MG63 (cell line): ENCODE data around the gene HS3ST1. TPM values are rescaled to one million over a fixed set of nuclear protein-coding genes. Genes with fewer than 3 reads are reported as not detected.
"Not testable (repeated sequence)": the region's sequence is repeated elsewhere in the genome, so short reads cannot be mapped to it uniquely, and the experiment has no call there.

Experiments used
- DNase-seq: peaks from one replicate; pipeline ENCODE4 v3.0.0-alpha.2; 2020
- H3K27me3 ChIP-seq: fragments of 250-450 bp; sonication (Bioruptor Pico); 2 replicates; pipeline ENCODE4 v1.5.1; 2020; ENCODE audit warnings: mild to moderate bottlenecking, moderate library complexity
- H3K36me3 ChIP-seq: fragments of 250-450 bp; sonication (Bioruptor Pico); 2 replicates; pipeline ENCODE4 v1.5.1; 2020; ENCODE audit warnings: mild to moderate bottlenecking, moderate library complexity
- H3K4me3 ChIP-seq: fragments of 250-450 bp; sonication (Bioruptor Pico); 2 replicates; pipeline ENCODE4 v1.5.1; 2020; ENCODE audit warnings: mild to moderate bottlenecking, moderate library complexity
- H3K9me3 ChIP-seq: fragments of 250-450 bp; sonication (Bioruptor Pico); 2 replicates; pipeline ENCODE4 v1.5.1; 2020; ENCODE audit warnings: mild to moderate bottlenecking, moderate library complexity
- total RNA-seq: library from RNA; depleted of rRNA; stranded (reverse); fragments of >200 nt; shearing (Covaris generic); gene quantifications from 2 replicates; pipeline ENCODE4 v1.2.3, GENCODE V29; 2014; ENCODE audit warnings: low replicate concordance

HS3ST1 gene
- total RNA-seq, 1 experiment from 2014 or later, result 0.23 TPM

DNA sequence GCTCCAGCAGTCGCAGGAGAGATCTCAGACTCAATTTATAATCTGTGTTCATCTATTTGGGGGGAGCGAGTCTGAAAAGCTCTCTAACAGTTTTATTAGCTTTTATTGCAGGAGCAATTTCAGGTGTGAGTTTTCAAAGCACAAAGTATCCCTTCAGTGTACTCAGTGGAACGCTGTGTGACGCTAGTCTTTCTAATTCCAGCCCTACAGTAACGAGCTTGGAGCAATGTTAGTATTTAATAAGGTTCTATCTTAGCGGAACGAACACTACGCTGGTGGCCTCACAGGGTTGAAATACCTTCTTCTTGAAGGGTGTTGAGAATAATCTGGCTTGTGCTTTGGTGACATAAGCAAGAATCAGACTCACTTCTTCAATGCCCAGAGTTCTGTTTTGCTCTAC is 8.4 kb downstream of the HS3ST1 start:
- no peak overlapping the region for H3K4me3 ChIP-seq
- no peaks in the 10 kb centered on the region for H3K9me3 ChIP-seq

GRCh38 chr4:11418610-11419009 is 10.1 kb downstream of the HS3ST1 start:
- Histone ChIP-seq H3K27me3 (no peaks in the 10 kb centered on the region), H3K36me3 (no peaks in the 10 kb centered on the region), H3K9me3 (no peaks in the 10 kb centered on the region), H3K4me3 (no peak overlapping the region)
- DNase-seq, result no peak

More for the DNA sequence above, 8.4 kb downstream of the HS3ST1 start:
- H3K36me3 ChIP-seq, result no peaks in the 10 kb centered on the region
- no peak for DNase-seq
- H3K27me3 ChIP-seq, result no peaks in the 10 kb centered on the region

- no peaks in the 10 kb centered on the region for H3K27me3 ChIP-seq
- no peaks in the 10 kb centered on the region for H3K36me3 ChIP-seq
- no peak overlapping the region for H3K4me3 ChIP-seq
- DNase-seq, result no peak
- H3K9me3 ChIP-seq, result no peaks in the 10 kb centered on the region
Measured at GRCh38 chr4:11416767-11417113, 12.0 kb downstream of the HS3ST1 start.

- Histone ChIP-seq H3K9me3 (no peaks in the 10 kb centered on the region), H3K36me3 (no peaks in the 10 kb centered on the region), H3K4me3 (no peak overlapping the region), H3K27me3 (no peaks in the 10 kb centered on the region)
- no peak for DNase-seq
Measured at GRCh38 chr4:11416071-11416766, 12.5 kb downstream of the HS3ST1 start.

- DNase-seq, result no peak
- no peaks in the 10 kb centered on the region for H3K27me3 ChIP-seq
- no peak overlapping the region for H3K4me3 ChIP-seq
- H3K36me3 ChIP-seq, result no peaks in the 10 kb centered on the region
- H3K9me3 ChIP-seq, result no peaks in the 10 kb centered on the region
Measured at GRCh38 chr4:11415409-11416070, 13.2 kb downstream of the HS3ST1 start.

DNA sequence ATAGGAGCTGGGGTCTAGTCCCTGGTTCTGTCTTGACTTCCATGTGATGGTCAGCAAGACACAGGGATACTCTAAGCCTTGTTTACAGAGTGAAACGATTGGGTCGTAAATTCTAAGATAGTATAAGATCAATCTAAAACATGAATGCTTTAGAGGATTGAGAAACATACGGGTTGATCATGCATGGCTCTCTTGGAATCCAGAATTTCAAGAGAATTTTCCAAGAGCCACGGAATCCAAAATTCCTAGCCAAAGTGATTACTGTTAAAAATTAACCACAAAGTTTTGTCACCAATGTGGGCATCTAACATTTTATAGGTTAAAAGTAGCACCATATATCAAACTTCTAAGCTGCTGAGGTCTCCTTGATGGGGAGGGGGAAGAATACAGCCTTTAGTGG is 16.5 kb downstream of the HS3ST1 start:
- Histone ChIP-seq H3K27me3 (no peaks in the 10 kb centered on the region), H3K4me3 (no peak overlapping the region), H3K36me3 (no peaks in the 10 kb centered on the region), H3K9me3 (no peaks in the 10 kb centered on the region)
- DNase-seq, result no peak

- no peaks in the 10 kb centered on the region for H3K27me3 ChIP-seq
- no peaks in the 10 kb centered on the region for H3K9me3 ChIP-seq
- no peaks in the 10 kb centered on the region for H3K36me3 ChIP-seq
- no peak for DNase-seq
- H3K4me3 ChIP-seq, result no peak overlapping the region
Measured at GRCh38 chr4:11409632-11410031, 19.1 kb downstream of the HS3ST1 start.

- H3K4me3 ChIP-seq, result no peak overlapping the region
- DNase-seq, result no peak
- no peaks in the 10 kb centered on the region for H3K9me3 ChIP-seq
- H3K27me3 ChIP-seq, result no peaks in the 10 kb centered on the region
- H3K36me3 ChIP-seq, result no peaks in the 10 kb centered on the region
Measured at GRCh38 chr4:11408233-11408967, 20.3 kb downstream of the HS3ST1 start.

DNA sequence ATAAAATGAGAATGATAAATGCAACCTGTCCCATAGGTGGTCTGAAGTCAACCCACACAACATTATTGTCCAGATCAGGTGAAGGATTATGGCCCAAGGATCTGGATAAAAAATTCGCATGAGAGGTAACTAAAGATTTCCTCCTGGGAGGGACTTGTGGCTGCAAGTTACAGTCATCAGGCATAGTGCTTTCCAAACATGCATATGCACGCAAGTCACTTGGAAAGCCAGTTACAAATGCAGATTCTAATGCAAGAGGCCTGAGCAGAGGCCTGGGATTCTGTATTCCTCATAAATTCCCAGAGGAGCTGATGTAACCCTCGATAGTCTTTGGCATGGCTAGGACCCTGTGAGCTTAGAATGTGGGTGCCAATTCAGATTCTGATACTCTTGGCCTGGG is 21.1 kb downstream of the HS3ST1 start:
- Histone ChIP-seq H3K27me3 (no peaks in the 10 kb centered on the region), H3K36me3 (no peaks in the 10 kb centered on the region), H3K4me3 (no peak overlapping the region), H3K9me3 (no peaks in the 10 kb centered on the region)
- DNase-seq, result no peak

GRCh38 chr4:11404431-11404830 is 24.3 kb downstream of the HS3ST1 start:
- DNase-seq, result no peak
- Histone ChIP-seq H3K36me3 (no peaks in the 10 kb centered on the region), H3K27me3 (no peaks in the 10 kb centered on the region), H3K4me3 (no peak overlapping the region), H3K9me3 (no peaks in the 10 kb centered on the region)

- no peaks in the 10 kb centered on the region for H3K9me3 ChIP-seq
- no peak for DNase-seq
- no peaks in the 10 kb centered on the region for H3K36me3 ChIP-seq
- no peak overlapping the region for H3K4me3 ChIP-seq
- no peaks in the 10 kb centered on the region for H3K27me3 ChIP-seq
Measured at GRCh38 chr4:11402192-11402591, 26.5 kb downstream of the HS3ST1 start.

GRCh38 chr4:11399461-11399971 is 29.2 kb downstream of the HS3ST1 start:
- Histone ChIP-seq H3K9me3 (no peaks in the 10 kb centered on the region), H3K27me3 (no peaks in the 10 kb centered on the region), H3K4me3 (no peak overlapping the region), H3K36me3 (no peaks in the 10 kb centered on the region)
- no peak for DNase-seq

DNA sequence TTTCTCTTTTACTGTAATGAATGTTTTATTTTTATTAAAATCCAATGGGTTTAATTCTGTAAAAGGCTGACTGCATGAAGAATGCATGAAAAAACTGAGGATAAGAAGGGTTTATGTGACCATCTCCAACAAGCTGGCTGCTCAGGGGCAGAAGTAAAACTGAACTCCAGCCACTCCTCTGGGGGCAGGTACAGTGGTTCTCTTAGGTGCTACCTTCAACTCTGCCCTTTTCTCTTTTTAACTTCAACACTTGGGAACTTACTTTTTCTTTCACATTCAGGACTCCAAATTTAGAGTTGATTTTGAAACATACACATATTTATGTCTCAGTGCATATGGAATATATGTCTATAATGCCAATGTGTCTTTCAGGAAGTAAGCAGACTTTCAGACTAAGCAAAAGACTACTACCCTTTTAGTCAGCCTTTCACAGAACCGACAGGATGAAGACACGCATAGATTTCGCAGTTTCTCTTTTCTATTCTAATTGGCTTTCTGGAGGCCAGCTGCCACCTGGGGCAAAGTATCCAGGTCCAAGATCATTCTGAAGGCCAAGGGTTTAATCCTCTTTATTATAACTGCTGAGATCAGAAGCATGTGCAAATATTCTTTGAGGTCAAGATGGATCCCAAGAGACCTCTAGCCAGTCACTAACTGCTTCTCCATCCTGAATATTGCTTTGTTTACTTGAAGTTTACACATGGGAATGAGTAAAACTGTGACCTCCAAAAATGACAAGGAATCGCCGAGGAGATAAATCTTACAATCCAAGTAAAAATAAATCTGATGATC is 30.7 kb downstream of the HS3ST1 start:
- no peaks in the 10 kb centered on the region for H3K27me3 ChIP-seq
- H3K9me3 ChIP-seq, result no peaks in the 10 kb centered on the region
- H3K4me3 ChIP-seq, result no peak overlapping the region

GRCh38 chr4:11397146-11397545 is 31.5 kb downstream of the HS3ST1 start:
- H3K27me3 ChIP-seq, result no peaks in the 10 kb centered on the region
- no peaks in the 10 kb centered on the region for H3K36me3 ChIP-seq
- H3K4me3 ChIP-seq, result no peak overlapping the region
- no peak for DNase-seq
- no peaks in the 10 kb centered on the region for H3K9me3 ChIP-seq

More for the DNA sequence above, 30.7 kb downstream of the HS3ST1 start:
- H3K36me3 ChIP-seq, result no peaks in the 10 kb centered on the region
- DNase-seq, result no peak

- no peaks in the 10 kb centered on the region for H3K9me3 ChIP-seq
- no peak for DNase-seq
- H3K27me3 ChIP-seq, result no peaks in the 10 kb centered on the region
- H3K4me3 ChIP-seq, result no peak overlapping the region
- H3K36me3 ChIP-seq, result no peaks in the 10 kb centered on the region
Measured at GRCh38 chr4:11393551-11393950, 35.1 kb downstream of the HS3ST1 start.

DNA sequence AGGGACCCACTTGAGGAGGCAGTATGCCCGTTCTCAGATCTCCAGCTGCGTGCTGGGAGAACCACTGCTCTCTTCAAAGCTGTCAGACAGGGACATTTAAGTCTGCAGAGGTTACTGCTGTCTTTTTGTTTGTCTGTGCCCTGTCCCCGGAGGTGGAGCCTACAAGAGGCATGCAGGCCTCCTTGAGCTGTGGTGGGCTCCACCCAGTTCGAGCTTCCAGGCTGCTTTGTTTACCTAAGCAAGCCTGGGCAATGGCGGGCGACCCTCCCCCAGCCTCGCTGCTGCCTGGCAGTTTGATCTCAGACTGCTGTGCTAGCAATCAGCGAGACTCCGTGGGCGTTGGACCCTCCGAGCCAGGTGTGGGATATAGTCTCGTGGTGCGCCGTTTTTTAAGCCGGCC is 44.6 kb downstream of the HS3ST1 start:
- not testable (repeated sequence) for H3K36me3 ChIP-seq, H3K4me3 ChIP-seq, H3K9me3 ChIP-seq, DNase-seq, H3K27me3 ChIP-seq

DNA sequence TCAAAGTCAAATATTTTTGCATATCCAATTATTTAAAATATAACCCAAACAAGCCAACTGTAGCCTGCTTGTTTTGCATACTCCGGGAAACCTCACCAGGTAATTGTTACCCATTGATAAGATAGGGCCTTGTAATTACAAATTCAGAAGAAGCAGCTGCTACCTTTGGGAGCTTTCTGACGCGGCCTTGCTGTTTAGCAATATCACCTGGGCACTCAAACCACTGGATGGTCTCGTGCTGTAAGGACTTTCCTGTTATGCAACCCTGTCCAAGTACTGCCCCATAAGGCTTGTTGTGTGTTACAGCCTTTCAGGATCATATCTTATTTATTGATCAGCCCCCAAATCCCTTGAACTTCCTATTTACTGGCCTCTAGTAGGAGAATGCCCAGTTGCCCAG is 52.1 kb downstream of the HS3ST1 start:
- no peak overlapping the region for H3K4me3 ChIP-seq
- no peaks in the 10 kb centered on the region for H3K27me3 ChIP-seq
- no peaks in the 10 kb centered on the region for H3K9me3 ChIP-seq
- DNase-seq, result no peak
- H3K36me3 ChIP-seq, result no peaks in the 10 kb centered on the region
